CD1c-positive myeloid dendritic cell (primary cell): ENCODE measurements around the gene SERPINA12.
"Not testable (repeated sequence)": the region's sequence is repeated elsewhere in the genome, so short reads cannot be mapped to it uniquely, and the experiment has no call there.

Experiments used
- DNase-seq: peaks from one replicate; pipeline ENCODE4 v3.0.0-alpha.2; 2016; ENCODE audit errors: extremely low spot score

Gene SERPINA12

GRCh38 chr14:94489336-94489735 is 19.9 kb downstream of the SERPINA12 start:
- DNase-seq = no peak

GRCh38 chr14:94486883-94487282 is 22.4 kb downstream of the SERPINA12 start:
- DNase-seq = no peak

DNA sequence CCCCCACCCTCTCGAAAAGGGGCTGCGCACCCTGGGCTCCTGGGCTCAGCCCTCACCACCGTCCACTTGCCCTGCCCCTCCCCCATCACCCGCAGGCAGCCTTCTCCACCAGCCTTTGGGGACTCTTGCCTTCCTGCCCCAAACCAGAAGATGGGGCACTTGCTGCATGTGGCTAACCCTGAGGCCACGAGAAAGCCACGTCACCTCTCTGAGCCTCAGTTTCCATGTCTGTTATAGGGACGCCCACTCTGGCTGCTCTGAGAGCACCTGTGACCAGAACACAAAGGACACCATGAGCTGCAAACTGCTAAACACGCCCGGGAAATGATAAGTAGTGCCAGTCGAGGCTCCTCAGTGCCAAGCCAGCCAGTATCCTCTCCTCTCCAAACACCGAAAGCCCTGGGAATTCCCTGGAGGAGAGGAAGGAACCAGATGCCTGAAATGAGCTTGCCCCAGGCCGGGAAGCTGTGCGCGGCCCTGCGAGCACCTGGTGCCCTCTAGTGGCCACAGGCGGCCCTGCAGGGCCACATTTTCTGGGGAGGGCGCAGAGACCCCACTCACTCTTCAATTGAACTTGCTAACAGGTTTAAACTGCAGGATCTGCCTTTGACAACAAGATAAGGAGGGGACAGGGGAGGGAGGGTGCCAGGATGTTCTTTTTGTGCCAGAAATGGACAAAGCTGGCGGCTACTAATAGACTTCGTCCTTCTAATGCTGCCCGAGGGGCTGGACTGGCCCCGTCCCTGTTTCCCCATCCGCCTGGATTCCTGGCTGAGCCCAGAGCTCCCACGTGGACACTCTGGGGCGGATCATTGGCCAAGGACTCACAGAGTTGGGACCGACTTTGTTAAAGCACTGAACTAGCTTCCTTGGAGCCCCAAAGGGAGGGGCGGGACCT is 23.1 kb downstream of the SERPINA12 start:
- DNase-seq = peak; percentile 51

DNA sequence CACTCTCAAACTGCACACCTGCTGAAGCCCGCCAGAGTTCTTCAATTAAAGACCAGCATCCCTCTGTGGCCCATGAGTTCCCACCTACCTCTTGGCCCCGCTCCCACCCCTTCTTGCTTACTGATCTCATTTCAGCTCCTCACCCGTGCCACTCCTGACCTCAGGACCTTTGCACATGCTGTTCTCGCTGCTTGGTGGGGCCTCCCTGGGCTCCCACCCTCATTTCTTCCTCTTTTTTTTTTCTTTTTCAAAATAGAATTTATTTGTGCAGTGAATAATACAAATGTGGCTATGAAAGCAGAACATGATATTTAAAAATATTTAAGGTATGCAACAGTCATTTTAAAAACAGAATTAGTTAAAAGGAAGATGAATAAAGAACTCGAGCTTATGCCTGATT is 24.8 kb downstream of the SERPINA12 start:
- DNase-seq = no peak

DNA sequence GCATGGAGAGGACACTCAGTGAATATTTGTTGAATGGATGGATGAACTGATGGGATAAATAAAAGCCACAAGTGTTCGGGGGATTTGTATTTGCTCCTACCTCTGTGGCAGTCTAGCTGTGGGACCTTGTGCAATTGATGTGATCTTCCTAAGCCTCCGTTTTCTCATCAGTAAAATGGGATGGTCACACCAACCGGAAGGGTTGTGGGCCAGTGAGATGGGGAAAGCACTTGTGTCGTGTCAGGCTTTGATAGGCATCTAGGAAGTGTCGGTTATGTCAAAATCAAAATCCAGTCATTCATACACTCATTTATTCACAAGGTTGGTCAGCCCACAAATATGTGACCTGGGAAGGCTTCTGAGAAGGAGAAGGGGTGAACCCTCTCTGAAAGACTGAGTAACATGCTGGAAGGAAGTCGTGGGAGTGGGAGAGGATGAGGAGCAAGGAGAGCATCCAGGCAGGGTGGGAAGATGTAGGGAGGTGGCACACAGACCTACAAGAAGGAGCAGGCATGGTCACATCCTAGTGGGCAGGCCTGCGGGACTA is 25.5 kb downstream of the SERPINA12 start:
- no peak for DNase-seq

DNA sequence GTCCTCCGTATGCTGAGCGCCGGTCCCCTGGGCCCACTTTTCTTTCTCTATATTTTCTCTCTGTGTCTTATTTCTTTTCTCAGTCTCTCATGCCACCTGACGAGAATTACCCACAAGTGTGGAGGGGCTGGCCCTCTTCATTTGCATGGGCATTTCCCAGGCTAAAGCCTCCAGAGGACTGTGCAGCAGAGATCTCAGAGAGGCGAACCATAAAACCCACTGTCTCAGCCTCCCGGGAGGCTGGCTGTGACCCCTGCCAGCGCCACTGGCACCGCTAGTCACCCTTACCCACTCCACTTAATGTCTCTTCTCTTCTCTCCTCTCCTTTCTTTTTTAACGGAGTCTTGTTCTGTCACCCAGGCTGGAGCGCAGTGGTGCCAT is 26.2 kb downstream of the SERPINA12 start:
- no peak for DNase-seq

GRCh38 chr14:94482132-94483070 is 26.9 kb downstream of the SERPINA12 start:
- DNase-seq = not testable (repeated sequence)

GRCh38 chr14:94481468-94482131 is 27.7 kb downstream of the SERPINA12 start:
- peak; percentile 51 for DNase-seq

DNA sequence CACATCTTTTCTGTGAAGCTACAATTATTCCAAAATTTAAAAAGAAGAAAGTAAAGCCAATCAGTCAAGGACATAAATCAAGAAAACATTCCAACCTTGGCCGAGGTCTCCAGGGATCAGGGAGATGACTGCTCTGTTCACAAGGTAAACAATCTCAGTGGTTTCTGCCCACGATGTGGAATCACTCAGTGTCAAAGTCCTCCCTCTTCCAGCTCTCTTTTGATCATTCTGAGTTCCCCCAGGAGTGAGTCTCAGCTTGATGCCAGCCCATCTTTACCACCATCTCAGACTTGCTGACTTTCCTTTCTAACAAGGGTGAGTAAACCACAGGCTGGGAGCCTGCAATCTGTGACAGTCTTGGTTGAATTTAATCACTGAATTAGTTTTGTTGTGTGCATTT is 28.5 kb downstream of the SERPINA12 start:
- no peak for DNase-seq

DNA sequence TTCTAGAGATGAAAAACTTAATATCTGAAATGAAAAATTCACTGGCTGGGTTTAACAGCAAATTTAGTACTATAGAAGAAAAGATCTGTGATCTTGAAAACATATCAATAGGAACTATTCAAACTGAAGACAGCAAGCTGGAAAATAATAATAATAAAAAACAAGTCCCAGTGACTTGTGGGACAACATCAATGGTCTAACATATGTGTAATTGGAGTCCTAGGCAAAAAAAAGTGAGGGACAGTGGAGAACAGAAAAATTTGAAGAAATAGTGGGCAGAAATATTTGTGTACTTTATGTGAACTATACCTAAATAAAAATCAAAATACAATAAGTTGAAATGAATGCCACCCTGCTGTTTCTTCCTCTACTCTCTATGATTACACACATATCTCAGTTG is 30.8 kb downstream of the SERPINA12 start:
- DNase-seq = no peak

DNA sequence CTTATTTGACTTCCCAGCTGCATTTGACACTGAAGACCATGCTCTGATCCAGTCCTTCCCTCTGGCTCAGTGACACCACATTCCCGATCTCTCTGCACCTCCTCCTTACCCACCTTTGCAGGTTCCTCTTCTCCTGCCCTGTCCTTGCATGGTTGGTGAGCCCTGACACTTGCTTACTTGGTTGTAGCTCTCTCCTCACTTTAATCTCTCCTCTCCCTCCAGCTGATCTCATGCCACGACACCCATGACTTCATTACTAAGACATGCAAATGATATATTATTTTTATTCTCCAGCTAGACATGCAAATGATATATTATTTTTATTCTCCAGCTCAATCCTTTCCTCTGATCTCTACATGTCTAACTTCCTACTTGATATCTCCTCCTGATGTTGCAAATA is 33.2 kb downstream of the SERPINA12 start, which contains the start of gene SERPINA9:
Gene SERPINA9, minus strand, starts transcription at position 175 of the 400 bp plus-strand sequence. CDS start 6,357 bp downstream, outside the sequence.
- no peak for DNase-seq

DNA sequence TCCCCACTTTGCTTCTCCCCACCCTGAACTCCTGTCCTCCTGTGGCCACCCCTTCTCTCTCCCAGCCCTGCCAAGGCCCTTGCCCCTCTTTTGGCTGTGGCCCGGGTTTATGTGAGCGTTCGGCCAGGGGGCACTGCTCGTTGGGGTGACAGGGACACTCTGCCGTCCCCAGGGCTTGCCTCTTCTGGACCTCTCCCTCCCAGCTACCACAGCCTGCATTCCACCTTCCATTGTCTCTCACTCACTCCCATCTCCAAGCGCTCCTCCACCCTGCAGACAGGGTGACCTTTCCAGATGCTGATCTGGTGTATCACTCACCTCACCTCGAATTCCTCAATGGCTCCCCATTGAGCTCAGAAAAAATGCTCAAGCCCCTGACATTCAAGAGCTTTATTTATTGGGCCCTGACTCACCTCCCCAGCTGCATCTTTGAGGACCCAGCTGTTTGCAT is 34.7 kb downstream of the SERPINA12 start:
- DNase-seq = no peak

GRCh38 chr14:94473666-94474410 is 35.4 kb downstream of the SERPINA12 start:
- peak; percentile 24 for DNase-seq

DNA sequence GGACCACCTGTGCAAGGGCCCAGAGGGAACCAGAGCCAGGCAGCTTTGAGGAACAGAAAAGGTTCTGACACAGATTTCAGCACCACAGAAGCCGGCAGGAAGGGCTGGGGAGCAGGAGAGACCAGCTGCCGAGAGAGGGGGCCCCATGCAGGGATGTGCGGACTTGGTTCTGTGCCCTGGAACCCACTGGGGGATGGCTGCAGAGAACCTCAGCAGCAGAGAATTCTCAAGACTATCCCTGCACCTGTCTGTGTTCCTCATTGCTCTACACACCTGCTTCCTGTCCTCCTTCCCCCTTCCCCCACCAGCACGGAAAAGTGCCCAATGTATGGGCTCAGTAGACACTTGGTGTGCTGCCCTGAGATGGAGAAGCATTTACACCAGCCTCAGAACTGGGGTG is 36.4 kb downstream of the SERPINA12 start:
- DNase-seq = no peak

- no peak for DNase-seq
Measured at GRCh38 chr14:94471045-94471444, 38.2 kb downstream of the SERPINA12 start.

- DNase-seq = no peak
Measured at GRCh38 chr14:94470311-94470710, 39.0 kb downstream of the SERPINA12 start.

DNA sequence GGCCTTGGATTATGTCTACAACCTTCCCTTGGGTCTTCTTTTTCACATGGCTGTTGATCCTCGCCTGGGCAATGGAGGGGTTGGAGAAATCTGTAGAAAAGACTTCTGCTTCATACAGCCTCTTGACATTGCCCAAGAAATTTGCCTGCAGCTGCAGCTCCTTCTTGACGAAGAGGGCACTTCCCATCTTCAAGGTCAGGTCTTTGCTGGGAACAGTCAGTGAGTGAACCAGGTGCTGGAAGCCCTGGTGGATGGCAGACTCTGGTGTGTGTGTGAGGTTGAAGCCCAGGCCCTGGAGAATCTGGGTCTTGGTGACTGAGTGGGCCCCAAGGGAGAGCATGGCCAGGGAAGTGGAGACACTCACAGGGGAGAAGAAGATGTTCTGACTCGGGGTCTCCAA is 40.0 kb downstream of the SERPINA12 start:
- no peak for DNase-seq

- DNase-seq = no peak
Measured at GRCh38 chr14:94467728-94468520, 41.3 kb downstream of the SERPINA12 start.

DNA sequence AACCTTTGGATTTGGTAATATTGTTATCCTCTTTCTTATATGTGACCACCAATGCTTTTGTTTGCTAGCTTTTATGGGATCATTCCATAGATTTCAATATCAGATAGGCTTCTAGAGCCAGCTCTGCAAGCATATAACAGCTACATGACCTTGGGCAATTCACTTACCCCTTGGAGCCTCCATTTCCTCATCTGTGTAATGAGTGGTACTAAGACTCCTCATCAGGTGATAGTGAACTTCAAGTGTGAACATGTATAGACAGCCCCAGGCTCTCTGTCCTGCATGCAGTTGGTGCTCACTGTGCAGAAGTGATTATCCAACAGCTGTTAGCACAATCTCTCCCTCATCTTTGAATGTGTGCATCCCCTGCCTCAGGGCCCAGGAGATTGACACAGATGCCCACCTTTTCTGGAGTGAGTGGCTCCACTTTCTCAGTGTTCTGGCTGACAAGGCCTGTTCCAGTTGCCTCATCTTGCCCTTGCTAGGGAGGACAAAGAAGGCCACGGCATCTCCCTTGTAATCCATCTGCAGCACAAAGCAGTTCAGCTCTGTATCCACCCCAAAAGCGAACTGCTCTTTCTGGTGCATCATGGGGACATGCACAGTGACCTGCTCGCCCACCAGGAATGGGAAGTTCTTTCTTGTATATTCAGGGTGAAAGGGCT is 42.4 kb downstream of the SERPINA12 start:
- DNase-seq = no peak
